Keratinocyte (primary cell): ENCODE data around the gene GKN1. TPM values are rescaled to one million over a fixed set of nuclear protein-coding genes. Genes with fewer than 3 reads are reported as not detected.

Source experiments
- DNase-seq: peaks from one replicate; pipeline ENCODE4 v3.0.0-alpha.2; 2011; ENCODE audit warnings: low read depth, missing footprints, low spot score
- FAIRE-seq: peaks from 2 replicates; lab custom pipeline; 2011; peaks lifted over from hg19 to GRCh38; lab: Jason Lieb, UNC
- H2AFZ ChIP-seq: 2 replicates; pipeline ENCODE4 v1.6.0; 2012; ENCODE audit warnings: low read length, control low read depth, inconsistent platforms; ENCODE audit not compliant: control insufficient read depth
- H3K27ac ChIP-seq: 2 replicates; pipeline ENCODE4 v1.5.1; 2011; ENCODE audit warnings: low read length; ENCODE audit not compliant: control insufficient read depth, insufficient read depth
- H3K27me3 ChIP-seq: 3 replicates; pipeline ENCODE4 v1.6.0; 2011; ENCODE audit warnings: low read length; ENCODE audit not compliant: control insufficient read depth, insufficient read depth; ENCODE audit errors: extremely low read depth
- H3K36me3 ChIP-seq, 2 experiments: 2 replicates in 1 of 2; 3 replicates in 1 of 2; pipeline ENCODE4 v1.5.1; 2011; ENCODE audit warnings: low read length in 2 of 2, mild to moderate bottlenecking in 1 of 2; ENCODE audit not compliant: control insufficient read depth in 2 of 2, insufficient read depth in 2 of 2; ENCODE audit errors: extremely low read depth in 1 of 2
- H3K4me1 ChIP-seq: 3 replicates; pipeline ENCODE4 v1.5.1; 2011; ENCODE audit warnings: low read length; ENCODE audit not compliant: control insufficient read depth, insufficient read depth; ENCODE audit errors: extremely low read depth
- H3K4me2 ChIP-seq: 3 replicates; pipeline ENCODE4 v1.6.0; 2011; ENCODE audit warnings: low read depth, low read length; ENCODE audit not compliant: control insufficient read depth, insufficient read depth; ENCODE audit errors: extremely low read depth
- H3K4me3 ChIP-seq, 3 experiments: fragments of 200-600 bp in 1 of 3; sonication (generic) in 1 of 3; 2 replicates in 2 of 3; 3 replicates in 1 of 3; pipeline ENCODE4 v1.5.1; 2011 to 2016; ENCODE audit warnings: low read length in 3 of 3, mild to moderate bottlenecking in 3 of 3, control low read depth in 2 of 3, inconsistent platforms in 1 of 3, low read depth in 1 of 3, mixed read lengths in 1 of 3, mixed run types in 1 of 3, moderate library complexity in 1 of 3; ENCODE audit not compliant: control insufficient read depth in 2 of 3, insufficient read depth in 2 of 3; ENCODE audit errors: extremely low read depth in 1 of 3
- H3K79me2 ChIP-seq: 2 replicates; pipeline ENCODE4 v1.6.0; 2012; ENCODE audit warnings: low read length; ENCODE audit not compliant: control insufficient read depth, insufficient read depth
- H3K9ac ChIP-seq: 3 replicates; pipeline ENCODE4 v1.6.0; 2011; ENCODE audit warnings: low read length; ENCODE audit not compliant: control insufficient read depth, insufficient read depth; ENCODE audit errors: extremely low read depth
- H3K9me1 ChIP-seq: 3 replicates; pipeline ENCODE4 v1.6.0; 2011; ENCODE audit warnings: low read length; ENCODE audit not compliant: control insufficient read depth, insufficient read depth; ENCODE audit errors: extremely low read depth
- H3K9me3 ChIP-seq: 2 replicates; pipeline ENCODE4 v1.5.1; 2012; ENCODE audit warnings: low read depth, low read length; ENCODE audit not compliant: control insufficient read depth
- H4K20me1 ChIP-seq: 3 replicates; pipeline ENCODE4 v1.6.0; 2011; ENCODE audit warnings: low read length; ENCODE audit not compliant: control insufficient read depth, insufficient read depth; ENCODE audit errors: extremely low read depth
- CTCF ChIP-seq, 3 experiments: IDR thresholded peaks in 1 of 3; conservative IDR thresholded peaks in 1 of 3; optimal IDR thresholded peaks in 1 of 3; 2 replicates in 2 of 3; 3 replicates in 1 of 3; pipeline versions ENCODE3 to v1.5.1; 2011; ENCODE audit warnings: low read length in 3 of 3, mild to moderate bottlenecking in 3 of 3, moderate library complexity in 2 of 3, control low read depth in 1 of 3, inconsistent platforms in 1 of 3; ENCODE audit not compliant: insufficient read depth in 2 of 3; ENCODE audit errors: extremely low read depth in 1 of 3
- EZH2 ChIP-seq: IDR thresholded peaks from one replicate; pipeline ENCODE4 v1.6.1; 2012; ENCODE audit warnings: inconsistent platforms, mild to moderate bottlenecking, low read length, moderate library complexity
- dilution Hi-C: fragments of 300-500 bp; cut with MboI; formaldehyde crosslinking; loops from one replicate; pipeline ENCODE4 v1.7.0; 2020; ENCODE audit warnings: low sequenced_read_pairs; ENCODE audit not compliant: extremely low pct_ligation_motif_present
- polyA plus RNA-seq, 5 experiments: library from polyadenylated mRNA; depleted of rRNA in 3 of 5; stranded (reverse) in 3 of 5; stranded (forward) in 1 of 5; unstranded in 1 of 5; fragments of >200 nt; gene quantifications; 1 replicate in 1 of 5; 2 replicates in 3 of 5; 3 replicates in 1 of 5; pipeline versions ENCODE4 v1.2.1 to v1.2.3, GENCODE V29; 2011 to 2012; ENCODE audit warnings: missing spikeins in 2 of 5, low read depth in 1 of 5, low replicate concordance in 1 of 5

The GKN1 gene
- polyA plus RNA-seq, 1 donor (not counting 4 experiments of a cell fraction or from before 2014, with no cell fraction given) = 0.49 TPM

DNA sequence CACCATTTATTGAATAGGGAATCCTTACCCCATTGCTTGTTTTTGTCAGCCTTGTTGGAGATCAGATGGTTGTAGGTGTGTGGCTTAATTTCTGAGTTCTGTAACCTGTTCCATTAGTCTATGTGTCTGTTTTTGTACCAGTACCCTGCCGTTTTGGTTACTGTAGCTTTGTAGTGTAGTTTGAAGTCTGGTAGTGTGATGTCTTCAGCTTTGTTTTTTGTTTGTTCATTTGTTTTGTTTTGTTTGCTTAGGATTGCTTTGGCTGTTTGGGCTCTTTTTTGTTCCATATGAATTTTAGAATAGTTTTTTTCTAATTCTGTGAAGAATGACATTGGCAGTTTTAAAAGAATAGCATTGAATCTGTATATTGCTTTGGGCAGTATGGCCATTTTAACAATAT is 34.5 kb upstream of the GKN1 start:
- Histone ChIP-seq H3K27ac (no peak overlapping the region), H3K4me1 (peaks cover 34% of the 10 kb centered on the region), H3K9me3 (no peaks in the 10 kb centered on the region), H3K4me3 (no peak overlapping the region), H3K79me2 (no peaks in the 10 kb centered on the region), H3K36me3 (no peaks in the 10 kb centered on the region), H3K9me1 (no peaks in the 10 kb centered on the region), H3K9ac (no peak overlapping the region), H3K4me2 (no peak overlapping the region), H3K27me3 (no peaks in the 10 kb centered on the region), H4K20me1 (no peaks in the 10 kb centered on the region), H2AFZ (no peak overlapping the region)
- dilution Hi-C loops = no loop called here
- TF ChIP-seq CTCF (optimal IDR thresholded peaks at IDR 0.05 in 1 of 3, IDR thresholded peaks at IDR 0.05 in 1 of 3, conservative IDR thresholded peaks at IDR 0.05 in 1 of 3; ENCODE audit: extremely low read depth in 1 of 3, insufficient read depth in 2 of 3, low read length in 3 of 3) (no peak), EZH2 (no peak)
- FAIRE-seq (no peak), DNase-seq (no peak)

GRCh38 chr2:68940369-68940768 is 34.1 kb upstream of the GKN1 start:
- no peak overlapping the region for H3K4me2 ChIP-seq
- FAIRE-seq (no peak), DNase-seq (no peak)
- H3K4me1 ChIP-seq = peaks cover 30% of the 10 kb centered on the region
- no peaks in the 10 kb centered on the region for H3K27me3 ChIP-seq
- H3K79me2 ChIP-seq = no peaks in the 10 kb centered on the region
- dilution Hi-C loops = no loop called here
- no peaks in the 10 kb centered on the region for H3K9me1 ChIP-seq
- no peaks in the 10 kb centered on the region for H3K9me3 ChIP-seq
- H4K20me1 ChIP-seq = no peaks in the 10 kb centered on the region
- no peak overlapping the region for H3K4me3 ChIP-seq
- no peak overlapping the region for H2AFZ ChIP-seq
- no peak overlapping the region for H3K9ac ChIP-seq
- no peaks in the 10 kb centered on the region for H3K36me3 ChIP-seq
- no peak for TF ChIP-seq EZH2
- no peak for TF ChIP-seq CTCF (optimal IDR thresholded peaks at IDR 0.05 in 1 of 3, IDR thresholded peaks at IDR 0.05 in 1 of 3, conservative IDR thresholded peaks at IDR 0.05 in 1 of 3; ENCODE audit: extremely low read depth in 1 of 3, insufficient read depth in 2 of 3, low read length in 3 of 3)
- no peak overlapping the region for H3K27ac ChIP-seq
